22Rv1 (cell line): Measurements from ENCODE around the gene DCC.
A peak's percentile ranks its signal among the peaks of the same experiment; 100 is the strongest.

Source experiments
- H3K27ac ChIP-seq: fragments of 450-650 bp; 2 replicates; pipeline ENCODE4 v1.5.1; 2017
- ZFX ChIP-seq: fragments of 450-650 bp; IDR thresholded peaks from 2 replicates; pipeline ENCODE4 v1.6.1; 2017; ENCODE audit warnings: antibody characterized with exemption, borderline replicate concordance
- TF ChIP-seq, protein P1 (sequence below): fragments of 450-650 bp; IDR thresholded peaks from 2 replicates; pipeline ENCODE4 v1.5.1; 2017; ENCODE audit warnings: mild to moderate bottlenecking

Gene DCC

DNA sequence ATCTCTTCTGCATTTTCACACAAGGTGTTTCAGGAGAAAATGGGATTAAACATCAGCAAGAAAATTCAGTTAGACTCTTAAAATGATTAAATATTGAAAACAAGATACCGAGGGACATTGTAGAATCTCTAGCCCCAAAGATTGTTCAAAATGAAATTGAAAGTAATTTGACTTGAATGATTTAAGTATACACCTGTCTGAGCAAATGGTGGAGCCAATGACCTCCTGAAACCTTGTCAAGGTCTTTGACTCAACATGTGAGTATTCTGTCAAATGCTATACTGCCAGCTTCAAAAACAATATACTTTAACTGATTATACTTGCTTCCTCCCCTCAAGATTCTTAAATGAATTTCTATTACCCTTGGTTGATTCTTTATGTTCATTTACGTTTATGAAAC, 411.0 kb downstream of the DCC start:
- H3K27ac ChIP-seq = no peak overlapping the region
- TF ChIP-seq, protein P1, sequence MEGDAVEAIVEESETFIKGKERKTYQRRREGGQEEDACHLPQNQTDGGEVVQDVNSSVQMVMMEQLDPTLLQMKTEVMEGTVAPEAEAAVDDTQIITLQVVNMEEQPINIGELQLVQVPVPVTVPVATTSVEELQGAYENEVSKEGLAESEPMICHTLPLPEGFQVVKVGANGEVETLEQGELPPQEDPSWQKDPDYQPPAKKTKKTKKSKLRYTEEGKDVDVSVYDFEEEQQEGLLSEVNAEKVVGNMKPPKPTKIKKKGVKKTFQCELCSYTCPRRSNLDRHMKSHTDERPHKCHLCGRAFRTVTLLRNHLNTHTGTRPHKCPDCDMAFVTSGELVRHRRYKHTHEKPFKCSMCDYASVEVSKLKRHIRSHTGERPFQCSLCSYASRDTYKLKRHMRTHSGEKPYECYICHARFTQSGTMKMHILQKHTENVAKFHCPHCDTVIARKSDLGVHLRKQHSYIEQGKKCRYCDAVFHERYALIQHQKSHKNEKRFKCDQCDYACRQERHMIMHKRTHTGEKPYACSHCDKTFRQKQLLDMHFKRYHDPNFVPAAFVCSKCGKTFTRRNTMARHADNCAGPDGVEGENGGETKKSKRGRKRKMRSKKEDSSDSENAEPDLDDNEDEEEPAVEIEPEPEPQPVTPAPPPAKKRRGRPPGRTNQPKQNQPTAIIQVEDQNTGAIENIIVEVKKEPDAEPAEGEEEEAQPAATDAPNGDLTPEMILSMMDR = no peak
- TF ChIP-seq ZFX = no peak

DNA sequence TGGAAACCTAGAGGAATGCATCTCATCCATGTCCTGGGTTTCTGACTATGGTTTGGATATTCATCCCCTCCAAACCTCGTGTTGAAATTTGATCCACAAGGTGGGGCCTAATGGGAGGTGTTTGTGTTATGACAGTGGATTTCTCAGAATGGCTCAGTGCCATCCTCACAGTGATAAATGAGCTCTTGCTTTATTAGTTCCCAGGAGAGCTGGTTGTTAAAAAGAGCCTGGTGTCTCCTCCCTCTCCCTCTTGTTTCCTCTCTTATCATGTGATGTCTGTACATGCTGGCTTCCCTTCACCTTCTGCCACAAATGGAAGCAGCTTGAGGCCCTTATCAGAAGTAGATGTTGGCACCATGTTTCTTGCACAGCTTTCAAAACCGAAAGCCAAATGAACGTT, 424.3 kb downstream of the DCC start:
- TF ChIP-seq, protein P1 = no peak
- no peak for TF ChIP-seq ZFX
- peak overlapping the region; percentile 38 for H3K27ac ChIP-seq

DNA sequence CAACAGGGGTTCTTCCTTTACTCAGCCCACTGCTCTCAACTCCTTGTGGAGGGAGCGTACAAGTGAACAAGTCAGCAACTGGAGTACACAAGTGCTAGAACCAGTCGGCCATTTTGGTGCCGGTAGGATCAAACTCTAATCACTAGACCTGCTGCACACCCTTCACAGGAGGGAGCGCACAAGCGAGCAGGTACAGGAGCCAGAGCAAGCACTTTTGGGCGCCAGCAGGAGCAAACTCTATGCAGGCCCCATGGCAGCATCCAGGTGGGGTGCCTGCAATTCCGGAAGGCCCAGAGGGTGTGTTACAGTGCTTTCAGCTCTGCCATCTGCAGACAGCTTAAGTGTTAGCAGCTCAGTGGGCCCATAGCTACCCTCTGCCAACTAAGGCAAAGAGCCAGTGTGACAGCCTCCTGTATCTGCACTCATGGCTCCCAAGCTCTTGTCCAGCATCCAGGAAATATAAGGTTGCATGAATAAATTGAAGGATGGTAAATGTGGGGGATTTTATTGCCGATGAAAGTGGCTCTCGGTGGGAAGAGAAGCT, 426.1 kb downstream of the DCC start:
- H3K27ac ChIP-seq = no peak overlapping the region
- TF ChIP-seq, protein P1 = no peak
- no peak for TF ChIP-seq ZFX

DNA sequence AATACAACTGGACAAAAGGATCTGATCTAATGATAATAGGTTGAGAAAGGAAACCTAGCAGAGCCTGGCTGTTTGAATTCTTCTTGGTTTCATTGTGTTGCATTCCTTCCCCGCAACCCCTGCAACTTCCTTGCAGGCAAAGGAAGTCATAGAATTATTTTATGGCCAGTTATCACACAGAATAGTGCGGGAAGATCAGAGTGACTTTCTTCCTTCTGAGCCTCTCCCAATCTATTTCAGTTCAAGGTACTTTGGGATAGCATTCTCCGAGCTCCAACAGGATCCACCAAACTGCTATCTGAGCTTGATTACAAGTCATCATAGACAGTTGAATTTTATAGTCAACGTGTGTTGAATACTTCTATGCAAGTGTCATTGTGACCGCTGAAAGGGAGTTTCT, 441.1 kb downstream of the DCC start:
- H3K27ac ChIP-seq = no peak overlapping the region

DNA sequence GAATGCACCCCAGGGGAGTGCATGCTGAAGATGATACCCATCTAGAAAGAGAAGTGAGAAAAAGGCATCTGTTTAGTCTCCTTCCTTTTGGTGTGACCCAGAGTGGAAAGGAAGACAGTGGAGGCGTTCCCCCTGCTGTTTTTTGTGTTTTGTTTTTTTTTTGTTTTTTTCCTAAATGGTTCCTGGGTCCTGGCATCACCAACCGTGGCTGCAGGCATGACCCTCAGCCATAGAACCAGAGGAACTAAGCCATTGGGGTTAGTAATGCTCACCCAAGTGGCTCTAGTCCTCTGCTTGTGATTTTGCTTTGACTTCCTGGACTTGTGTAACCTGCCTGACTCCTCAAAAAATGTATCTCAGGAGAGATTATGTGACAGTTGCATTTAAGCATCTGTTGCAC, 451.3 kb downstream of the DCC start:
- no peak for TF ChIP-seq ZFX
- TF ChIP-seq, protein P1 = no peak
- H3K27ac ChIP-seq = no peak overlapping the region

More for the DNA sequence above, 441.1 kb downstream of the DCC start:
- TF ChIP-seq, protein P1 = no peak
- no peak for TF ChIP-seq ZFX

DNA sequence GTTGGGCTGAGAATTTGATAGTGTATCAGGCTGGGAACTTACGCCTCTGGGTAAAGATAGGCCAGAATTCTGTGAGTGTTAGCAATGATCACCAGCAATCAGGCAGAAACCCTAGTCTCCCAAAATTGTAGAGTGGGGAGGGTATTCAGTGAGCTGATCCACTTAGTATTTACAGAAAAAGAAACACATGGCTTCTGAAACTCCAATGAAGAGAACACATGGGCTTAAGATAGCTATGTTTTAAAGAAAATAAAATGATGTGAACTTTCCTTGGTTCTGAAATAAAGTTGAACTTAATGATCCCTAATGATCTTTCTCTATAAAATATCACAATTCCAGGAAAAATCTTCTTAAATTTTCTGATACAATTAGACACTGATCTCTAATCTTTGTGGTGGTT, 472.8 kb downstream of the DCC start:
- no peak overlapping the region for H3K27ac ChIP-seq
- TF ChIP-seq, protein P1 = no peak
- no peak for TF ChIP-seq ZFX

DNA sequence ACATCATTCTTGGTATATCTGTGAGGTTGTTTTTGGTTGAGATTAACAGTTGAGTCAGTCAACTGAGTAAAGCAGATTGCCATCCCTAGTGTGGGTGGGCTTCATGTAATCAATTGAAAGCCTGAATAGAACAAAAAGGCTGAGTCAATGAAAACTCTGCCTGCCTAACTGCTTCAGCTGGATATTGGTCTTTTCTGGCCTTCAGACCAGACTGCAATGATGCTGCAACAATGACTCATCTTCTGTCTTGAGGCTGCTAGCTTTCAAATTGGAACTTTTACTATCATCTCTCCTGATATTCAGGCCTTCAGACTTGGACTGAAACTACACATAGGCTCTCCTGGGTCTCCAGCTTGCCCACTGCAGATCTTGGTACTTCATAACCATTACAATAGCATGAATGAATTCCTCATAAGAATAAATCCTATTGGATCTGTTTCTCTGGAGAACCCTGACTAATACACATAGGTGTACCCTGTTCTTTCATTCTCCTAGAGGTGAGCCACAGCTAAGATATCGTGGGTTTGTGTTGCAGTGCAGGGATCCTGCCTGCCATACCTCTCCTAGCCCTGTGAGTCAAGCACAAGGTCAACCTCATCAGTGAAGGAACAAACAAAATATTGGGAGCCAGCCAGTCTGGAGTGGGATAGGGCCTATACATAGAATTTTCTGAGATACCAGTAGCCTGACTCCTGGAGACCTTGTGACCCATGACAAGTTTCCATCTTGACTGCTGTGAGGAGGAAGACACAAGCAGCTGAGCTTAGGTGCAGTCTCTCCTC, 473.8 kb downstream of the DCC start:
- no peak overlapping the region for H3K27ac ChIP-seq
- no peak for TF ChIP-seq ZFX
- TF ChIP-seq, protein P1 = no peak
